HG02870 (cell line): ENCODE measurements around the gene CHPF2.

Experiments used
- ATAC-seq: cut with Tn5 transposase; IDR thresholded peaks from one replicate; pipeline ENCODE4 v1.9.1; 2021; ENCODE audit warnings: mild to moderate bottlenecking, moderate library complexity; ENCODE audit not compliant: unreplicated experiment

CHPF2 gene

GRCh38 chr7:151257990-151258389 is 25.7 kb downstream of the CHPF2 start:
- no peak for ATAC-seq

DNA sequence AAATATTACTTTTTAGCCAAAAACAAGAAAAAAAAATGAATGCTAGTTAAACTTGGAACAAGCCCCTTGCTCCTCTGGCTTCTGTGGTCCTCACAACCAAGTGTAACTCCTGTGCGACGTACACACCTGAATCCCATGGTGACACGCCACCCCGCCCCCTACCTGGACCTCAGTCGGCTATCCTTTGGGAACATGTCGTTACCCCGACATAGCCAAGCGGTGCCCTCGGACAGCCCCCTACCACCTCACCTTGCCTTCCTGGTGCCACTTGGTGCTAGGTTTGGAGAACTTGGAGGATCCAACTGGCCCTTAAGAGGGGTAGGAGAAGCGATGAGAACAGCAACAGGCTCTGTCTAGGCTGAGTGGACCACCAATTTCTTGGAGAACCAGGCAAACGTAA is 28.2 kb downstream of the CHPF2 start:
- ATAC-seq: no peak

DNA sequence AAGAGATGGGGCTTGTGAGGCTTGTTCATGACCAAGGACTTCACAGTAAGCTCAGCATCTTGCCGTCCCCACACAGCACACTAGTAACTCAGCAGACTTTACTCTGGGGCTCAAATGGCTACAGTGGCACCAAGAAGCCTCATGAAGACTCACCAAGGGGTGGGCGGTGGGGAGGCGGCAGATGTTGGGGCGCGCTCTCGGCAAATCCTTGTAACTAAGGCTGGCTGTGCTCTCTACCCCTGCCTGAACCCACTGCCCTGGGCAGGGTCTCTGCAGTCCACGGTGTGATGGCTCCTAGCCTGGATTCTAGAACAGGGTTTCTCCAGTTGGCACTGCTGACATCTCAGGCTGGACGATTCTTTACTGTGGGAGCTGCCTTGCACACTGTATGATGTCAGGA is 28.6 kb downstream of the CHPF2 start:
- ATAC-seq: no peak

- no peak for ATAC-seq
Measured at GRCh38 chr7:151261529-151261928, 29.2 kb downstream of the CHPF2 start.

- ATAC-seq: no peak
Measured at GRCh38 chr7:151264615-151265014, 32.3 kb downstream of the CHPF2 start.

GRCh38 chr7:151265351-151265931 is 33.2 kb downstream of the CHPF2 start:
- no peak for ATAC-seq

DNA sequence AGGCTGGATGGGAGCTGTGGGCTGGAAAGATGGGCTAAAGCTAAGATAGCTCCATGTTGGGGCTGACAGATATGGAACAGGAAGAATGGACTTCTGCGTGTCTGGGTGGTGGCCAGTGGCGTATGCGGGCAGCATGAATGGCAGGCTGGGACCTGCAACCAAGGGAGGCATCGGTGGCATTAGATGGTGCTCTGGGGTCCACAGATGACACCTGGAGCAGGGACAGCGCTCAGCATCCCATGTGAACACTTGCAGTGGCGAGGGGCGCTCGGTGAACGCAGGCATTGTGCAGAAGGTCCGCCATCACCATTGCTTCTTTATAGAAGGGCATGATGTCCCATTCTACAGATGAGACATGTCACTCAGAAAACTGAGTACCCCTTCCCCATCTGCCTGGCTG is 37.2 kb downstream of the CHPF2 start:
- ATAC-seq: no peak

- ATAC-seq: no peak
Measured at GRCh38 chr7:151271699-151272355, 39.5 kb downstream of the CHPF2 start.

GRCh38 chr7:151272405-151272804 is 40.1 kb downstream of the CHPF2 start:
- ATAC-seq: no peak

GRCh38 chr7:151272877-151273276 is 40.6 kb downstream of the CHPF2 start:
- no peak for ATAC-seq

- ATAC-seq: no peak
Measured at GRCh38 chr7:151273651-151274390, 41.5 kb downstream of the CHPF2 start.

DNA sequence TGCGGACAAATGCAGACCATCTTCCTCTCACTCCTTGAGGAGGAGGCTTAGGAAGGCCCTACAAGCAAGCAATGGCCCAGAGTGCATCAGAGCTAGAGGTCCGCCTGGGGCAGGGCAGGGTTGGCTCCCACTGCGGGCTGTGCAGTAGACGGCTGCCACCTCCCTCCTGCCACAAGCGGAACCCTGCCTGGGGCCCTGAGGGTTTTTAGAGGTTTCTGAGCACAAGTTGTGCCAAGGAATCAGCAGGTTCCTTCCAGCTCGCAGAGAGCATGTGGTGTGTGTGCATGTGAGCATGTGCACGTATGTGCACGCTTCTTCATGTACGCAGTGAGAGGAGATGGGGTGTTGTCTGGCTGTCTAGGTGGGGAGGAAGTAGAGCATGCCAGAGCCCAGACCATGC is 42.1 kb downstream of the CHPF2 start:
- ATAC-seq: no peak

DNA sequence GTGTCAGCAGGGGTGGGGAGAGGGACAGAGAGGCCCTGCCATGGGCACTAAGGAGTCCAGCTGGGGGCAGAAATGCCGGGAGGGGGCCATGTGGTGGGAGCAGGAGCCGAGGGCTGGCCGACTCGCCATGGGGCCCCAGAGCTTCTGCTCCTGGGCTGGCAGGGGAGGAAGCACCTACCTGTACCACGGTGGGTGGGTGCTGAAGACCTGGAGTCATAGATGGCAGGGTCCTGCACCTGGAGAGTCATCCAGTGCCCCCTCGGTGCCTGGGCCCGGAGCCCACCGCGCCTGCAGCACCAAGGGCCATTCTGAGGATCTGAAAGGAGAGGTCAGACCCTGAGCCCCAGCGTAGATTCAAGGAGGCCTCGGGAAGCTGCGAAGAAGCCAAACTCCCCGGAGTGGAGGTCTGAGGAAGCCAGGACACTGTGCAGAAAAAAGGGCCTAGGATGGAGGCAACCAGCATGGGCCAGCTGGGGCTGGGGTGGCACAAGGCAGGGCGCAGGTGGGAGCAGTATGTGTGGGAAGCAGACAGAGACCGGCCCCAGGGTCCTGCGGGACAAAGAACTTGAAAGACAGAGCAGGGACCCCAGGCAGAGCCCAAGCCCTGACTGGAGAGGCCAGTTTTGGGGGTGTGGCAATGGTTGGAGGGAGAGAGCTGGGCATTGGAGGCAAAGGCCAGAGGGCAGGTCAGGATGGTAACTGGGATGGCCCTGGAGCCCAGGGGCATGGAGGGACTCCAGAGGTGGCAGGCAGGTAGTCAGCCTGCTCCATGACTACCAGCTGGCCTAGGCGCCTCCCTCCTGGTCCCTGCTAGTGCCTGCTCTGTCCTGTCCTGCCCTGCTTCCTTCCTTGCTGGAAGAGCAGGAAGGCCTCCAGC is 42.9 kb downstream of the CHPF2 start:
- ATAC-seq: no peak

DNA sequence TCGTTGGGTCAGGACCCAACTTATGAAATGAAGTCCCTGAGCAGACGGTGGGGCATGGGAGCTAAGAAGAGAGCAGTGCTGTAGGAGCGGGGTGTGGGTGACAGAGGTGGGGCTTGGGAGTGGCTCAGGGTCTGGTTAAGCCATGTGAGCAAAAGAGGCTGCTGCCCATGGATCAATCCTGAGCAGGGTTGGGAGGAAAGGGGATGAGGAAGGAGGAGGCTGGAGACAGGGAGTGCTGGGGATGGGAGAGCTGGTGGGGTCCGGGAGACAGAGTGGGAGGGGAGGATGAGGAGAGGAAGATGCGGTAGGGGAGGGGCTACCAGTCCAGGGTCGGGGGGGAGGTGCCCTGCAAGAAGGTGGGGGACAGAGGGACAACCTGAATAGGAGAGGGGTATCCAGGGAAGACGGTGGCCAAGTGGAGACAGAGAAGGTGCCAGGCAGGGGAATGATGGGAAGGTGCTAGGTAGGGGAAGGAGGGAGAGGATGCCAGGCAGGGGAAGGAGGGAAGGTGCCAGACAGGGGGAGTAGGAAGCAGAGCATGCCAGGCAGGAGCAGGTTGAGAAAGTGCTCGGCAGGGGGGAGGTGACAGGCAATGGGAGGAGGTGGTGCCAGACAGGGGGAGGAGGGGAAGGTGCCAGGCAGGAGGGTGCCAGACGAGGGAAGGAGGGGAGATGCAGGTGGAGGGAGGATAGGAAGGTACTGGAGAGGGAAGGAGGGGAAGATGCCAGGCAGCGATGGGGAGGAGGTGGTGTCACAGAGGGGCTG is 43.7 kb downstream of the CHPF2 start:
- ATAC-seq: no peak

GRCh38 chr7:151276666-151277590 is 44.6 kb downstream of the CHPF2 start:
- ATAC-seq: no peak

GRCh38 chr7:151277631-151278030 is 45.3 kb downstream of the CHPF2 start:
- no peak for ATAC-seq

- no peak for ATAC-seq
Measured at GRCh38 chr7:151278949-151279348, 46.7 kb downstream of the CHPF2 start.

DNA sequence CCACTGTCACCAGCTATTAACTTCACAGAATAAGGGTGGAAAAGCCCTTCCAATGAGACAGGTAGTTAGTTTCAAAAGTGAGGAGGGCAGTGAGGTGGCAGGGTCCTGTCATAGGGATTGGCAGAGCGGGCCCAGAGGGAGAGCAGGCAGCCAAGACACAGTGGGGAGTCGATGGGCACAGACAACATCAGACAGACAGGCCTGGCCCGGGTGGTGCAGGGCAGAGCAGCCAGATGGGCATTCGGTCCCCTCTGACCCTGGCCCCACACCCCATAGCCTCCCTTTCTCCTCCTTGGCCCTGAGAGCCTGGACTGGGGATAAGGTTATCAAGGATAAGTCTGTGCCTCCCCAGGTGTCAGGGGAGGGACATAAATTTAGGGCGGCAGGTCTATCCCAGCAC is 47.6 kb downstream of the CHPF2 start:
- no peak for ATAC-seq

DNA sequence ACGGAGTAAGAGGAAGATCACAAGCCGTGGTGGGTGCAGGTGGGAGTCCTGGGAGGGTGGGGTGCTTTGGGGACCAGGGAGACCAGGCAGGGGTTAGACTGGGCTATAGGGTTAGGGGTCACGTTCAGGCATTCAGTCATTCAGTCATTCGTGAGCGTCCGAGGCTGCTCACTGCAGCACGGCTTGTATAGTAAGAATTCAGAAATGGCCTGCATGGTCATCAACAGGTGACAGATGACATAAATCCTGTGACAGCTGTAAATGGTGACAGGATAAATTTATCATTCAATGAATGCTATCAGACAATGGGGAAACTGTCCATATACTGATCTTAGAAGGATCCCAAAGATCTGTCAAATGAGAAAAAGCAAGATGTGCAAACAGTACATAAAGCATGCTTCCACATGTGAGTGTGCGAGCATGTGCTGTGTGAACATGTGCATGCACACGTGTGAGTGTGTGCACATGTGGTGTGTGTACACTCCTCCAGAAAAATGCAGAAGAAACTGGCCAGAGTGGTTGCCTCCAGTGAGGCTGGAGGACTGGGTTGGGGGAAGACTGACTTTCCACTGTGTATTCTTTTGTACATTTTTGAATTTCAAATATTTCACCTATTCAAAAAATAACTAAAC is 48.2 kb downstream of the CHPF2 start:
- ATAC-seq: no peak
